Stomach (tissue), 4 donors: ENCODE measurements around the gene VPS72.

ENCODE experiments used
- EP300 ChIP-seq: sonication (generic); formaldehyde crosslinking; IDR thresholded peaks from one replicate; pipeline ENCODE4 v1.6.1; 2017; ENCODE audit warnings: antibody characterized with exemption
- POLR2A ChIP-seq, 4 donors: fragments of 450-650 bp; IDR thresholded peaks; one replicate each; pipeline ENCODE4 v1.6.1; 2016; ENCODE audit warnings: antibody characterized with exemption in 4 of 4, control low read depth in 2 of 4, mild to moderate bottlenecking in 1 of 4, moderate library complexity in 1 of 4
- POLR2AphosphoS5 ChIP-seq, 3 donors: sonication (generic); formaldehyde crosslinking; IDR thresholded peaks; one replicate each; pipeline ENCODE4 v1.6.1; 2016; ENCODE audit warnings: antibody characterized with exemption in 3 of 3
- TF ChIP-seq, protein P1 (sequence below), 7 experiments: fragments of 450-650 bp in 4 of 7; fragments of 200-600 bp in 3 of 7; sonication (generic) in 3 of 7; IDR thresholded peaks; one replicate each; pipeline ENCODE4 v1.5.1; 2016 to 2019; ENCODE audit warnings: antibody characterized with exemption in 7 of 7, control low read depth in 2 of 7, mild to moderate bottlenecking in 1 of 7

DNA sequence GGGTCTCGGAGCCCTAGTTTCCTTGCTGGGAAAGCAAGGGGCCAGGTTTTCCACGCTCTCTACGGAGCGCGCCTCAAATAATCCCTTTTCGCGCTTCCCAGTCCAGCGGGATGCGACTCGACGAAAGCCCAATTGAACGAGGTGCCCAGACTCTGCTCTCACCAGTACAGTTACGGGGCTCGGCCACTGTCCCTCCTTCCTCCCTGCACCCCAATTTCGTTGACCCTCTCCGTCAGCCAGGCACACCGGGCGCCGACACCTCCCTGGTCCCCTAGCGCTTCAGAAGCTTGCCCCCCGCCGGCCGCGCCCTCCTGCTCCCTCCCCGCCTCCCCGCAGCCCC, 44.0 kb downstream of the VPS72 start:
- TF ChIP-seq POLR2AphosphoS5 (IDR thresholded peaks at IDR 0.05) (no peak), POLR2A (IDR thresholded peaks at IDR 0.05) (no peak), EP300 (no peak)
- TF ChIP-seq, protein P1, sequence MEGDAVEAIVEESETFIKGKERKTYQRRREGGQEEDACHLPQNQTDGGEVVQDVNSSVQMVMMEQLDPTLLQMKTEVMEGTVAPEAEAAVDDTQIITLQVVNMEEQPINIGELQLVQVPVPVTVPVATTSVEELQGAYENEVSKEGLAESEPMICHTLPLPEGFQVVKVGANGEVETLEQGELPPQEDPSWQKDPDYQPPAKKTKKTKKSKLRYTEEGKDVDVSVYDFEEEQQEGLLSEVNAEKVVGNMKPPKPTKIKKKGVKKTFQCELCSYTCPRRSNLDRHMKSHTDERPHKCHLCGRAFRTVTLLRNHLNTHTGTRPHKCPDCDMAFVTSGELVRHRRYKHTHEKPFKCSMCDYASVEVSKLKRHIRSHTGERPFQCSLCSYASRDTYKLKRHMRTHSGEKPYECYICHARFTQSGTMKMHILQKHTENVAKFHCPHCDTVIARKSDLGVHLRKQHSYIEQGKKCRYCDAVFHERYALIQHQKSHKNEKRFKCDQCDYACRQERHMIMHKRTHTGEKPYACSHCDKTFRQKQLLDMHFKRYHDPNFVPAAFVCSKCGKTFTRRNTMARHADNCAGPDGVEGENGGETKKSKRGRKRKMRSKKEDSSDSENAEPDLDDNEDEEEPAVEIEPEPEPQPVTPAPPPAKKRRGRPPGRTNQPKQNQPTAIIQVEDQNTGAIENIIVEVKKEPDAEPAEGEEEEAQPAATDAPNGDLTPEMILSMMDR (IDR thresholded peaks at IDR 0.05): no peak
